Natural killer cell (primary cell): ENCODE results near the gene ADAMTS17. TPM values are rescaled to one million over a fixed set of nuclear protein-coding genes. Genes with fewer than 3 reads are reported as not detected.

Source experiments
- ATAC-seq, 3 donors: fragments of 150-1000 bp in 2 of 3; fragments of 200-7000 bp in 1 of 3; cut with Tn5 transposase; 1 replicate in 1 of 3; 2 replicates in 2 of 3; pipeline ENCODE4 v1.10.0; 2021; ENCODE audit warnings: mild to moderate bottlenecking in 2 of 3, moderate library complexity in 2 of 3
- DNase-seq, 2 donors: peaks; one replicate each; pipeline versions ENCODE4 v3.0.0 to v3.0.0-alpha.2; 2013 to 2021; ENCODE audit warnings: mixed read lengths in 1 of 2
- H3K27ac ChIP-seq: one replicate; pipeline ENCODE4 v1.5.1; 2013; ENCODE audit warnings: mild to moderate bottlenecking, low read length
- H3K27me3 ChIP-seq: one replicate; pipeline ENCODE4 v1.6.1; 2013; ENCODE audit warnings: low read length; ENCODE audit not compliant: control insufficient read depth, insufficient read depth
- H3K36me3 ChIP-seq: one replicate; pipeline ENCODE4 v1.6.1; 2013; ENCODE audit warnings: low read length; ENCODE audit not compliant: control insufficient read depth, insufficient read depth
- H3K4me1 ChIP-seq: one replicate; pipeline ENCODE4 v1.6.1; 2013; ENCODE audit warnings: low read length; ENCODE audit not compliant: control insufficient read depth, insufficient read depth
- H3K4me3 ChIP-seq: one replicate; pipeline ENCODE4 v1.5.1; 2013; ENCODE audit warnings: low read length
- H3K9me3 ChIP-seq: one replicate; pipeline ENCODE4 v1.6.1; 2013; ENCODE audit warnings: low read length; ENCODE audit not compliant: control insufficient read depth, insufficient read depth
- H3K27ac Mint-ChIP-seq, 2 donors: one replicate each; pipeline ENCODE4 v1.8.0; 2022; ENCODE audit warnings: mild to moderate bottlenecking in 2 of 2, mixed read lengths in 2 of 2, moderate library complexity in 1 of 2
- H3K27me3 Mint-ChIP-seq, 2 donors: one replicate each; pipeline ENCODE4 v1.8.0; 2022; ENCODE audit warnings: low read depth in 2 of 2, mixed read lengths in 2 of 2
- H3K36me3 Mint-ChIP-seq: one replicate; pipeline ENCODE4 v1.8.0; 2022; ENCODE audit warnings: mixed read lengths
- H3K4me1 Mint-ChIP-seq, 2 donors: one replicate each; pipeline ENCODE4 v1.8.0; 2022; ENCODE audit warnings: mixed read lengths in 2 of 2
- H3K4me3 Mint-ChIP-seq: one replicate; pipeline ENCODE4 v1.8.0; 2022; ENCODE audit warnings: mild to moderate bottlenecking, moderate library complexity, mixed read lengths
- H3K9me3 Mint-ChIP-seq, 2 donors: one replicate each; pipeline ENCODE4 v1.8.0; 2022; ENCODE audit warnings: mixed read lengths in 2 of 2
- CTCF ChIP-seq: fragments of 200-600 bp; IDR thresholded peaks from one replicate; pipeline ENCODE4 v1.8.0; 2022; ENCODE audit warnings: antibody characterized with exemption
- WGBS: methylation state at CpG from one replicate; pipeline ENCODE4 v1.1.7; 2013; ENCODE audit warnings: missing lambda C conversion rate; ENCODE audit not compliant: insufficient coverage; 5-methylcytosine and 5-hydroxymethylcytosine counted together
- intact Hi-C: fragments of 100-400 bp; cut with micrococcal nuclease; formaldehyde crosslinking; loops from one replicate; pipeline ENCODE4 v1.14.2; 2022
- total RNA-seq, 4 donors: library from RNA; stranded (reverse); fragments of 120-200 nt in 1 of 4; gene quantifications; one replicate each; pipeline versions ENCODE4 v1.2.3 to v1.2.4, GENCODE V29; 2013 to 2022

The ADAMTS17 gene
- total RNA-seq, 3 donors from 2014 or later (not counting 1 experiment from before 2014, with no cell fraction given) = 4.8 to 9.5 (median 5.3) TPM

- H3K27ac Mint-ChIP-seq = no peak overlapping the region
- intact Hi-C loops = no loop called here
Measured at GRCh38 chr15:100019601-100020000, 322.2 kb downstream of the ADAMTS17 start.

DNA sequence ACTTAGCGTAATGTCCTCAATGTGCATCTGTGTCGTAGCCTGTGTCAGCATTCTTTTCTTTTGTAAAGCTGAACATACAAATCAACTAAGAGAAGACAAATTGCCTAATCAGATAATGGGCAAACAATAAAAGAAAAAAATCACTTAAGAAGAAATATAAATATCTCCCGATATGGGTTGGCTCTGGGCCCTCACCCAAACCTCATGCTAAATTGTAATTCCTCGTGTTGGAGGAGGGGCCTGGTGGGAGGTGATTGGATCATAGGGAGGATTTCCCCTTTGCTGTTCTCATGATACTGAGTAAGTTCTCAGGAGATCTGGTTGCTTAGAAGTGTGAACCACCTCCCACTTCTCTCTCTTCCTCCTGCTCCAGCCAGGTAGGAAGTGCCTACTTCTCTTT, 323.6 kb downstream of the ADAMTS17 start:
- DNase-seq (no peak), ATAC-seq (no peak)
- H3K4me1 ChIP-seq = no peaks in the 10 kb centered on the region
- TF ChIP-seq CTCF = no peak
- Mint-ChIP-seq H3K4me3 (no peak overlapping the region), H3K27ac (no peak overlapping the region), H3K27me3 (peaks cover 15 to 26% of the 10 kb centered on the region in 2 donors), H3K4me1 (no peaks in the 10 kb centered on the region), H3K36me3 (no peaks in the 10 kb centered on the region), H3K9me3 (no peaks in the 10 kb centered on the region)
- intact Hi-C loops = no loop called here
- 95% methylated on average over 4 of the region's 4 CpGs for WGBS
- H3K36me3 ChIP-seq = no peaks in the 10 kb centered on the region
- H3K9me3 ChIP-seq = no peaks in the 10 kb centered on the region
- no peaks in the 10 kb centered on the region for H3K27me3 ChIP-seq
- no peak overlapping the region for H3K4me3 ChIP-seq
- H3K27ac ChIP-seq = no peak overlapping the region

More at GRCh38 chr15:100019601-100020000, 322.2 kb downstream of the ADAMTS17 start:
- Mint-ChIP-seq H3K27me3 (peaks cover 8 to 18% of the 10 kb centered on the region in 2 donors), H3K9me3 (no peaks in the 10 kb centered on the region), H3K4me3 (no peak overlapping the region), H3K36me3 (no peaks in the 10 kb centered on the region), H3K4me1 (no peaks in the 10 kb centered on the region)
- H3K9me3 ChIP-seq = no peaks in the 10 kb centered on the region
- H3K4me1 ChIP-seq = no peaks in the 10 kb centered on the region
- WGBS = 91% methylated on average over 6 of the region's 6 CpGs
- H3K4me3 ChIP-seq = no peak overlapping the region
- no peak overlapping the region for H3K27ac ChIP-seq
- DNase-seq (no peak), ATAC-seq (no peak)
- no peaks in the 10 kb centered on the region for H3K36me3 ChIP-seq
- no peak for TF ChIP-seq CTCF
- H3K27me3 ChIP-seq = no peaks in the 10 kb centered on the region

DNA sequence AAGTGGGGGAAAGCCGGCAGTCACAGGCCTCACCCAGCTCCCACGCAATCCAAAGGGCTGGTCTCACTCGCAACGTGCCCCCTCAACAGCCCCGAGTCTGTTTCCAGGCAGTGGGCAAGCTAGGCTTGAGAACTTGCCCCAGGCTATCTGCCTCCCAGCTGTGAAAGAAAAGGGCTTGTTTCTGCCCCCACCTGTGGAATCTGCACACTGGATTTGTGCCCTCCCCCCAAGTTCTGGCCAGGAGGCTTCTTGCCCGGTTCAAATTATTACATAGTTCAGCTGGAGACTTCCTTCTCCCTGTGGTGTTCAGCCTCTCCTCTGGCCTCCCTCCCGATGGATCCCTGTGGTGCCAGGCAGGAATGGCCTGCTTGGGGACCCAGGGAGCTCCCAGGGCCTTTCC, 324.6 kb downstream of the ADAMTS17 start:
- H3K27me3 ChIP-seq = no peaks in the 10 kb centered on the region
- no peaks in the 10 kb centered on the region for H3K4me1 ChIP-seq
- ATAC-seq (no peak), DNase-seq (no peak)
- H3K36me3 ChIP-seq = no peaks in the 10 kb centered on the region
- intact Hi-C loops = no loop called here
- H3K36me3 Mint-ChIP-seq = no peaks in the 10 kb centered on the region
- WGBS = 96% methylated on average over 7 of the region's 7 CpGs
- no peak overlapping the region for H3K4me3 Mint-ChIP-seq
- peaks cover 15 to 26% of the 10 kb centered on the region in 2 donors for H3K27me3 Mint-ChIP-seq
- H3K9me3 ChIP-seq = no peaks in the 10 kb centered on the region
- H3K27ac ChIP-seq = no peak overlapping the region
- no peaks in the 10 kb centered on the region for H3K9me3 Mint-ChIP-seq
- H3K4me3 ChIP-seq = no peak overlapping the region
- H3K27ac Mint-ChIP-seq = no peak overlapping the region
- no peak for TF ChIP-seq CTCF
- H3K4me1 Mint-ChIP-seq = no peaks in the 10 kb centered on the region

- H3K27ac Mint-ChIP-seq = no peak overlapping the region
- H3K4me1 Mint-ChIP-seq = no peaks in the 10 kb centered on the region
- Histone ChIP-seq H3K27me3 (no peaks in the 10 kb centered on the region), H3K36me3 (no peaks in the 10 kb centered on the region), H3K27ac (no peak overlapping the region), H3K4me1 (no peaks in the 10 kb centered on the region), H3K4me3 (no peak overlapping the region), H3K9me3 (no peaks in the 10 kb centered on the region)
- 94% methylated on average over 3 of the region's 3 CpGs for WGBS
- intact Hi-C loops = no loop called here
- DNase-seq (no peak), ATAC-seq (no peak)
- peaks cover 15 to 26% of the 10 kb centered on the region in 2 donors for H3K27me3 Mint-ChIP-seq
- H3K9me3 Mint-ChIP-seq = no peaks in the 10 kb centered on the region
- H3K4me3 Mint-ChIP-seq = no peak overlapping the region
- H3K36me3 Mint-ChIP-seq = no peaks in the 10 kb centered on the region
- TF ChIP-seq CTCF = no peak
Measured at GRCh38 chr15:100016632-100017031, 325.1 kb downstream of the ADAMTS17 start.
